Mesodermal cell (in vitro differentiated cells): ENCODE data around the gene PCOLCE2.

Experiments
- H3K27ac ChIP-seq: 2 replicates; pipeline ENCODE4 v1.7.0; 2013; ENCODE audit warnings: mild to moderate bottlenecking, low read depth, low read length, moderate library complexity; ENCODE audit not compliant: severe bottlenecking
- H3K36me3 ChIP-seq: 2 replicates; pipeline ENCODE4 v1.7.1; 2013; ENCODE audit warnings: mild to moderate bottlenecking, low read length, moderate library complexity; ENCODE audit not compliant: control insufficient read depth, insufficient read depth
- H3K4me1 ChIP-seq: one replicate; pipeline ENCODE4 v1.7.1; 2013; ENCODE audit warnings: mild to moderate bottlenecking, low read length; ENCODE audit not compliant: insufficient read depth, control insufficient read depth, poor library complexity, severe bottlenecking
- H3K4me3 ChIP-seq: 2 replicates; pipeline ENCODE4 v1.7.0; 2013; ENCODE audit warnings: low read length, control low read depth, mild to moderate bottlenecking; ENCODE audit not compliant: insufficient read depth, poor library complexity, severe bottlenecking; ENCODE audit errors: extremely low read depth
- H3K9me3 ChIP-seq: 2 replicates; pipeline ENCODE4 v1.7.1; 2013; ENCODE audit warnings: mild to moderate bottlenecking, low read length, moderate library complexity; ENCODE audit not compliant: control insufficient read depth
- WGBS, 2 experiments: methylation state at CpG; one replicate each; pipeline ENCODE4 v1.1.5; 2013; ENCODE audit warnings: missing lambda C conversion rate in 2 of 2; ENCODE audit not compliant: insufficient coverage in 2 of 2; 5-methylcytosine and 5-hydroxymethylcytosine counted together

The PCOLCE2 gene

GRCh38 chr3:142923694-142924093, 34.8 kb upstream of the PCOLCE2 start:
- no peak overlapping the region for H3K27ac ChIP-seq
- no peaks in the 10 kb centered on the region for H3K4me1 ChIP-seq
- H3K9me3 ChIP-seq: no peaks in the 10 kb centered on the region
- no peaks in the 10 kb centered on the region for H3K36me3 ChIP-seq
- H3K4me3 ChIP-seq: no peak overlapping the region

DNA sequence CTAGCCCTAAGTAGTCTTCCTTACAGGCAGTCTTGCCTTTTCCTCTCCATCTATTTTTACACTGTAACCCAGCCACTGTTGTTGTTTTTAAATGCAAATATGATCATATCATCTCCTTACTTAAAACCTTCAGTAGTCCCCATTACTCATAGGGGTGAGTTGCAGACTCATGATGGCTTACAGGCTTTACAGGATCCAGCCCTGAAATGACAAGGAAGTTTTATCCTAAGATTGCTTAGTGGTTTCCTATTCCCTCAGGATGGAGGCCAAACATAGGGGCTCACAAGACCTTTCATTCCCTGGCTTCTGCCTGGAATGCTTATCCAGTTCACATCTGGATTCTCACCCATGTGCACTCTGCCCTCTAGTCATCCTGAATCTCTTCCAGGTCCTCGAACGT, 27.7 kb upstream of the PCOLCE2 start:
- Histone ChIP-seq H3K36me3 (no peaks in the 10 kb centered on the region), H3K4me1 (no peaks in the 10 kb centered on the region), H3K9me3 (no peaks in the 10 kb centered on the region), H3K4me3 (no peak overlapping the region), H3K27ac (no peak overlapping the region)
- WGBS, 2 experiments: 100% methylated on average over 2 of the region's 2 CpGs

- Histone ChIP-seq H3K36me3 (no peaks in the 10 kb centered on the region), H3K4me3 (no peak overlapping the region), H3K9me3 (no peaks in the 10 kb centered on the region), H3K27ac (no peak overlapping the region), H3K4me1 (no peaks in the 10 kb centered on the region)
- WGBS, 2 experiments: 79 to 96% methylated on average over 2 to 3 of the region's 3 CpGs
Observed at GRCh38 chr3:142915636-142916035, 26.8 kb upstream of the PCOLCE2 start.

DNA sequence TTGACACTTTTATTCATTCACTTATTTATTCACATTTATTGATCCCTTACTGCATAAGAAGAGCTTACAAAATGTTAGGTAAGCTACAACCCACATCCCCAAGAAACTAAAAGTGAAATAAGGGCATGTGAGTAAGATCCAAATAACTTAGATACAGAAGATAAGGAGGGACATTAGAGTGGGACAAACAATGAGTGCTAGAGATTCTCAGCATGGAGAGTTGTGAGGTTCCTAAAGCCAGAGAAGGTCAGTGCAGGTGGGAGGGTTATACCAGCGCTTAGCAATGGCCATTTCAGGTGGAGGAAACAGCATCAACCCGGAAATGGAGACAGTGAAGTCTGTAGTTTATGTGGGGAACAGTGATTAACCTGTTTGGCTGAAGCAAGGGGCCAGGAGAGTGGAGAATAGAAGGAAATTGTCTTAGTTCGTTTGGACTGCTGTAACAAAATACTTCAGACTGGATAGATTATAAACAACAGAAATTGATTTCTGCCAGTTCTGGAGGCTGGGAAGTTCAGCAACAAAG, 25.5 kb upstream of the PCOLCE2 start:
- Histone ChIP-seq H3K9me3 (no peaks in the 10 kb centered on the region), H3K27ac (no peak overlapping the region), H3K4me1 (no peaks in the 10 kb centered on the region), H3K4me3 (no peak overlapping the region), H3K36me3 (no peaks in the 10 kb centered on the region)
- WGBS, 2 experiments: 47 to 71% methylated on average over 1 to 2 of the region's 3 CpGs

GRCh38 chr3:142913432-142913831, 24.5 kb upstream of the PCOLCE2 start:
- no peak overlapping the region for H3K27ac ChIP-seq
- 100% methylated on average over 1 of the region's 1 CpG for WGBS, 2 experiments
- no peak overlapping the region for H3K4me3 ChIP-seq
- no peaks in the 10 kb centered on the region for H3K4me1 ChIP-seq
- no peaks in the 10 kb centered on the region for H3K36me3 ChIP-seq
- H3K9me3 ChIP-seq: no peaks in the 10 kb centered on the region

DNA sequence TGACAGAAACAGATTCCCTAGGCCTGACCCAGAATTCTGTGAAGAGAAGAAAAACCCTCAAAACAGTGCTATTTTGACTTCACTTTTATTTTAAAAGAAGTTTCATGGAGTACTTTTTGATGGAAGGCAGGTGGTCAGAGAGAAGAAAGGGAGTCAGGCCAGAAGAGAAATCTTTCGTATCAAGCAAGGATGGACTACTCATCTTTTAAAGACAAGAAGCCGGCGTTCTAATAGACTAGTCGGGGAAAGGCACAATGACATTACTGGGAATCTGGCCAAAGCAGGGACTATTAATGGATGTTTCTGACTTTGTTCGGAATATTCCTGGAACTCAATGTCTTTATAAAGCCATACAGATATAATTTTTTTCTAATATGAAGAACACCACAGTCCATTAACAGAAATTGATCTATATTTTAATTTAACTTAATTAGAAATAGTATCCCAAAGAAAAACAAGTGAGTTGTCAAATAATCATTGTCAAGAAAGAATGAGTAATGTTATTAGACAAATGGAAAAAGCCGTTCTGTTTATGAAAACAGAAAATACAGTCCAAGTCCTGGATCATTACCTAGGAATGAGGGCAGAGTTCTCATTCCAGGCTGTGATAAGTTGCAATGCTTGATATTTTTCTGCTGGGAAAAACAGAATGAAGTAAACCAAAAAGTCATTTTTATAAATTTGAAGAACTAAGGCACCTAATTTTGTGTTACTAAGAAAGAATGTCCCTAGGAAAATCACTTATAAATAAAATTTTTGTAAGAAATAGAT, 23.7 kb upstream of the PCOLCE2 start:
- Histone ChIP-seq H3K36me3 (no peaks in the 10 kb centered on the region), H3K4me1 (no peaks in the 10 kb centered on the region), H3K27ac (no peak overlapping the region), H3K9me3 (no peaks in the 10 kb centered on the region), H3K4me3 (no peak overlapping the region)
- 95 to 100% methylated on average over 4 to 5 of the region's 6 CpGs for WGBS, 2 experiments

DNA sequence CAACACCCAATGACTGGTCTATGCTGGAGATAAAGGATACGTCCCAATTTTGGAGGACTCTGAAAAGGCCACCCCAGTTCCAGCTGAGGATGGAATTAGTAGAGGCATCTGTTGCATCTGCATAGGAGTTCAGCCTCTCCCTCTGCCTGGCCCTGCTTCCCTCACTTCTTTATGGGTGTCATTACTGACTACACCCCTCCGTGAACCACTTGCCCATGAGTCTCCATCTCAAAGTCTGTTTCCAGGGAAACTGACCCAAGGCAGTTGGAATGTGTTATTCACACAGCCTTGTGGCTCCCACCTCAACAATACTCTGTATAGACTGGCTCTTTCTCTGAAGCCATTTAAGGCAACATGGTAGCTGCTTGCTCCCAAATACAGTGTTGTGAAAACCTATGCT, 21.4 kb upstream of the PCOLCE2 start:
- H3K4me1 ChIP-seq: no peaks in the 10 kb centered on the region
- no peak overlapping the region for H3K4me3 ChIP-seq
- H3K27ac ChIP-seq: no peak overlapping the region
- 92 to 100% methylated on average over 2 of the region's 2 CpGs for WGBS, 2 experiments
- H3K36me3 ChIP-seq: no peaks in the 10 kb centered on the region
- H3K9me3 ChIP-seq: no peaks in the 10 kb centered on the region

DNA sequence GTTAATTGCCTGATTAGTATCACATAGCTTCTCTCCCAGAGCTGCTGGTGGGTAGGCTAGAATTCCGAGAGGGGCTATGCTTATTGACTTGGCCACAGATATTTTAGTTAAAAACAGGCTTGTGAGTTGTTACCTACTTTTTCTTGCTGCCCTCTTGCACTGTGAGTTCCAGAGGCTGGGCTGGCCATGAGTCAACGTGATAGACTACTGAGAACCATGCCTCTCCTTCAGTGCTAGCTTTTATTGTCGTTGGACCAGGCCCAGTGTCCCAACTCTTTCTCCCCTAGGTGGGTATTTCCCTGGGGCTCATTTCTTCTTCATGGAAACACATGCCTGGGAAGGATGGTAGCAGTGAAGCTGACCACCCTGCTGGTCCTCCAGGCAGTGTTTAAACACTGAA, 20.4 kb upstream of the PCOLCE2 start:
- 88 to 100% methylated on average over 1 to 2 of the region's 3 CpGs for WGBS, 2 experiments
- Histone ChIP-seq H3K9me3 (no peaks in the 10 kb centered on the region), H3K4me3 (no peak overlapping the region), H3K36me3 (no peaks in the 10 kb centered on the region), H3K4me1 (peaks cover 6% of the 10 kb centered on the region), H3K27ac (no peak overlapping the region)

- peaks cover 6% of the 10 kb centered on the region for H3K4me1 ChIP-seq
- no peaks in the 10 kb centered on the region for H3K9me3 ChIP-seq
- WGBS, 2 experiments: 88 to 89% methylated on average over 1 of the region's 1 CpG
- H3K4me3 ChIP-seq: no peak overlapping the region
- H3K27ac ChIP-seq: no peak overlapping the region
- H3K36me3 ChIP-seq: no peaks in the 10 kb centered on the region
Observed at GRCh38 chr3:142907996-142908395, 19.1 kb upstream of the PCOLCE2 start.

GRCh38 chr3:142904639-142905436, 16.0 kb upstream of the PCOLCE2 start:
- Histone ChIP-seq H3K27ac (no peak overlapping the region), H3K36me3 (no peaks in the 10 kb centered on the region), H3K4me3 (no peak overlapping the region), H3K9me3 (no peaks in the 10 kb centered on the region), H3K4me1 (peaks cover 6% of the 10 kb centered on the region)
- WGBS, 2 experiments: 80 to 83% methylated on average over 9 to 10 of the region's 11 CpGs

- Histone ChIP-seq H3K27ac (no peak overlapping the region), H3K4me1 (peaks cover 6% of the 10 kb centered on the region), H3K36me3 (no peaks in the 10 kb centered on the region), H3K9me3 (no peaks in the 10 kb centered on the region), H3K4me3 (no peak overlapping the region)
- WGBS, 2 experiments: no CpG with 5 or more reads among the region's 2 CpGs
Observed at GRCh38 chr3:142902356-142902755, 13.5 kb upstream of the PCOLCE2 start.
